ENCODE results near the gene PKN1. TPM values are rescaled to one million over a fixed set of nuclear protein-coding genes. Genes with fewer than 3 reads are reported as not detected.
A peak's percentile ranks its signal among the peaks of the same experiment; 100 is the strongest.
"Not testable (repeated sequence)": the region's sequence is repeated elsewhere in the genome, so short reads cannot be mapped to it uniquely, and the experiment has no call there.

Gene PKN1
- total RNA-seq, 1 donor = 167 TPM

DNA sequence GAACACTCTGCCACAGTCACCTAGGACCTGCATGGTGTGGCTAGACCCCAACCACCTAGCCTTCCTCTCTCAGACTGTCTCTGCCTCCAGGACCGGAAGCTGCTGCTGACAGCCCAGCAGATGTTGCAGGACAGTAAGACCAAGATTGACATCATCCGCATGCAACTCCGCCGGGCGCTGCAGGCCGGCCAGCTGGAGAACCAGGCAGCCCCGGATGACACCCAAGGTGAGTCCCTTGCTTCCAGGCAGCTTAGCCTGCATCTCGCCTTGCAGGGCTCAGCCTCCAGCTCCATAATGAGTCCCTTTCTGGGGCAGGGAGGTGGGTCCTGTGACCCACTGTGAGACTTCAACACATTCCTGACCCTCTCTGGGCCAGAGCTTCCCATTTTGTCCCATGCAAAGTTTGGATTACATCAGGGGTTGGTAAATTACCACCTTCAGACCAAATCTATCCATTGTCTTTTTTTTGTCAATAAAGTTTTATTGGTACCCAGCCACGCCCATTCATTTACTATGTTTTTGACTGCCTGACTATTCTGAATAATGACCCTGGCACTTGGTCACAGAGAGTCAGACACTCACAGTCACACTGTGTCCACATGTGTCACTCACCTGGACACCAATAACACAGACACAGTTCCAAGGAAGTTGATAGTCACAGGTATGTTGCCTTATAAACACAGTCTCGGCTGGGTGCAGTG, 13.4 kb downstream of the PKN1 start:
- Histone ChIP-seq H3K4me1 (ENCODE audit: insufficient read depth, low read length) (no peaks in the 10 kb centered on the region), H2AFZ (ENCODE audit: low read length) (no peak overlapping the region), H3K79me2 (ENCODE audit: insufficient read depth, low read length) (peaks cover 2% of the 10 kb centered on the region), H3K27me3 (ENCODE audit: insufficient read depth, low read length) (no peaks in the 10 kb centered on the region), H3K27ac (ENCODE audit: low read depth, low read length) (no peak overlapping the region), H3K9me3 (ENCODE audit: low read depth, low read length) (no peaks in the 10 kb centered on the region), H3K4me3 (ENCODE audit: insufficient read depth, low read length) (no peak overlapping the region), H3K4me2 (ENCODE audit: insufficient read depth, low read length) (no peak overlapping the region), H3K36me3 (ENCODE audit: insufficient read depth, low read length) (peaks cover 49% of the 10 kb centered on the region), H4K20me1 (ENCODE audit: insufficient read depth, low read length) (peaks cover 11% of the 10 kb centered on the region)
- TF ChIP-seq, protein P1, sequence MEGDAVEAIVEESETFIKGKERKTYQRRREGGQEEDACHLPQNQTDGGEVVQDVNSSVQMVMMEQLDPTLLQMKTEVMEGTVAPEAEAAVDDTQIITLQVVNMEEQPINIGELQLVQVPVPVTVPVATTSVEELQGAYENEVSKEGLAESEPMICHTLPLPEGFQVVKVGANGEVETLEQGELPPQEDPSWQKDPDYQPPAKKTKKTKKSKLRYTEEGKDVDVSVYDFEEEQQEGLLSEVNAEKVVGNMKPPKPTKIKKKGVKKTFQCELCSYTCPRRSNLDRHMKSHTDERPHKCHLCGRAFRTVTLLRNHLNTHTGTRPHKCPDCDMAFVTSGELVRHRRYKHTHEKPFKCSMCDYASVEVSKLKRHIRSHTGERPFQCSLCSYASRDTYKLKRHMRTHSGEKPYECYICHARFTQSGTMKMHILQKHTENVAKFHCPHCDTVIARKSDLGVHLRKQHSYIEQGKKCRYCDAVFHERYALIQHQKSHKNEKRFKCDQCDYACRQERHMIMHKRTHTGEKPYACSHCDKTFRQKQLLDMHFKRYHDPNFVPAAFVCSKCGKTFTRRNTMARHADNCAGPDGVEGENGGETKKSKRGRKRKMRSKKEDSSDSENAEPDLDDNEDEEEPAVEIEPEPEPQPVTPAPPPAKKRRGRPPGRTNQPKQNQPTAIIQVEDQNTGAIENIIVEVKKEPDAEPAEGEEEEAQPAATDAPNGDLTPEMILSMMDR (IDR thresholded peaks at IDR 0.05; ENCODE audit: extremely low read depth, low read depth, low read length) = no peak
- DNase-seq (ENCODE audit: insufficient read length, low spot score, missing footprints) = no peak

DNA sequence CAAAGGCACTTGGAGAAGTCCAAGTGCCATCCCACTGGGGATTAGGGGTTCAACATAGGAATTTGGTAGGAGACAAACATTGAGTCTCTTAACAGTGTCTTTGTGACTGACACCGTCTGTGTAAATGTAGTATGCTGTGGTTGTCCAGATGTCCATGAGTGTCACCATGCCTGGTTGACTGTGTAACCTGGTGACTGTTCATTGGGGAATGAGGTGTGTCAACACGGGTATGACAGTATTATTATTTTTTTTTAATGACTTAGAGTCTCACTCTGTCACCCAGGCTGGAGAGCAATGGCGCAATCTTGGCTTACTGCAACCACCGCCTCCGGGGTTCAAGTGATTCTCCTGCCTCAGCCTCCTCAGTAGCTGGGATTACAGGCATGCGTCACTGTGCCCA, 16.2 kb downstream of the PKN1 start:
- H3K4me3 ChIP-seq (ENCODE audit: insufficient read depth, low read length) = no peak overlapping the region
- TF ChIP-seq, protein P1 (IDR thresholded peaks at IDR 0.05; ENCODE audit: extremely low read depth, low read depth, low read length) = no peak
- peaks cover 29% of the 10 kb centered on the region for H3K36me3 ChIP-seq (ENCODE audit: insufficient read depth, low read length)
- H2AFZ ChIP-seq (ENCODE audit: low read length) = no peak overlapping the region
- no peak overlapping the region for H3K27ac ChIP-seq (ENCODE audit: low read depth, low read length)
- peaks cover 4% of the 10 kb centered on the region for H4K20me1 ChIP-seq (ENCODE audit: insufficient read depth, low read length)
- H3K9me3 ChIP-seq (ENCODE audit: low read depth, low read length) = no peaks in the 10 kb centered on the region
- H3K4me2 ChIP-seq (ENCODE audit: insufficient read depth, low read length) = no peak overlapping the region
- no peaks in the 10 kb centered on the region for H3K4me1 ChIP-seq (ENCODE audit: insufficient read depth, low read length)
- DNase-seq (ENCODE audit: insufficient read length, low spot score, missing footprints) = no peak
- no peaks in the 10 kb centered on the region for H3K27me3 ChIP-seq (ENCODE audit: insufficient read depth, low read length)
- H3K79me2 ChIP-seq (ENCODE audit: insufficient read depth, low read length) = no peaks in the 10 kb centered on the region

DNA sequence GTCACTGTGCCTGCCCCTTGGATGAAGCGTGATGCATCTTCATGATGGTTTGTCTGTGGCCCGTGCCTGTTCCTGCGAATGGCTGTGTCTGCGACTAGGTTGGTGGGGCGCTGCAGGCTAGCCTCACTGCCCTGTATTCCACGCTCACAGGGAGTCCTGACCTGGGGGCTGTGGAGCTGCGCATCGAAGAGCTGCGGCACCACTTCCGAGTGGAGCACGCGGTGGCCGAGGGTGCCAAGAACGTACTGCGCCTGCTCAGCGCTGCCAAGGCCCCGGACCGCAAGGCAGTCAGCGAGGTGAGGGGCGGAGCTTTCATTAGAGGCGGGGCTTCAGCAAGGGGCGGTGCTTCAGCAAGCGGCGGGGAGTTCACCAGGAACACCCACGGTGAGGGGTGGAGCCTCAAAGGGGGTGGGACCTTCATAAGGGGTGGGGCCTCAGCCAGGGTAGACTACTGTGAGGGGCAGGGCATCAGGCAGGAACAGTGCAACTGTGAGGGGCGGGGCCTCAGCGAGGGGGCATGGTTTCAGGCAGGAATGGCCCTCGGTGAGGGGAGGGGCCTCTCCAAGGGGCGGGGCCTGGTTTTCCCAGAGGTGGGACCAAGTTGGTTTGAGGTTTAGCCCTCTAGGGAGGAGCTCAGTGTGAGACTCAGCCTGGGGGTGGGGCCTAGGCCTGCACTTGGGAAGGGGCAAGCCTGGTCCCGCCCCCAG, 17.2 kb downstream of the PKN1 start:
- Histone ChIP-seq H3K27ac (ENCODE audit: low read depth, low read length) (no peak overlapping the region), H4K20me1 (ENCODE audit: insufficient read depth, low read length) (peaks cover 4% of the 10 kb centered on the region), H3K4me1 (ENCODE audit: insufficient read depth, low read length) (no peaks in the 10 kb centered on the region), H3K4me3 (ENCODE audit: insufficient read depth, low read length) (no peak overlapping the region), H3K4me2 (ENCODE audit: insufficient read depth, low read length) (no peak overlapping the region), H3K36me3 (ENCODE audit: insufficient read depth, low read length) (peaks cover 27% of the 10 kb centered on the region), H3K79me2 (ENCODE audit: insufficient read depth, low read length) (no peaks in the 10 kb centered on the region), H3K9me3 (ENCODE audit: low read depth, low read length) (no peaks in the 10 kb centered on the region), H3K27me3 (ENCODE audit: insufficient read depth, low read length) (no peaks in the 10 kb centered on the region), H2AFZ (ENCODE audit: low read length) (no peak overlapping the region)
- TF ChIP-seq, protein P1 (IDR thresholded peaks at IDR 0.05; ENCODE audit: extremely low read depth, low read depth, low read length) = no peak
- peak; percentile 77 for DNase-seq (ENCODE audit: insufficient read length, low spot score, missing footprints)

DNA sequence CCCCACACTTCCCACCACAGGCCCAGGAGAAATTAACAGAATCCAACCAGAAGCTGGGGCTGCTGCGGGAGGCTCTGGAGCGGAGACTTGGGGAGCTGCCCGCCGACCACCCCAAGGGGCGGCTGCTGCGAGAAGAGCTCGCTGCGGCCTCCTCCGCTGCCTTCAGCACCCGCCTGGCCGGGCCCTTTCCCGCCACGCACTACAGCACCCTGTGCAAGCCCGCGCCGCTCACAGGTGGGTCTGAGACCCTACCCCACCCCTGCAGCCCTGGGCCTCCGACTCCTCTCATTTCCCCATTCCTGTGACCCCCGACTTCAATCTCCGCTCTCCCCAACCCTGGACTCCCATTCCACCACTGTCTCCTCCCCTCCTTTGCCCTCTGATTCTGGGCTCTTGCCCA, 17.8 kb downstream of the PKN1 start:
- Histone ChIP-seq H3K36me3 (ENCODE audit: insufficient read depth, low read length) (peaks cover 27% of the 10 kb centered on the region), H2AFZ (ENCODE audit: low read length) (no peak overlapping the region)

DNA sequence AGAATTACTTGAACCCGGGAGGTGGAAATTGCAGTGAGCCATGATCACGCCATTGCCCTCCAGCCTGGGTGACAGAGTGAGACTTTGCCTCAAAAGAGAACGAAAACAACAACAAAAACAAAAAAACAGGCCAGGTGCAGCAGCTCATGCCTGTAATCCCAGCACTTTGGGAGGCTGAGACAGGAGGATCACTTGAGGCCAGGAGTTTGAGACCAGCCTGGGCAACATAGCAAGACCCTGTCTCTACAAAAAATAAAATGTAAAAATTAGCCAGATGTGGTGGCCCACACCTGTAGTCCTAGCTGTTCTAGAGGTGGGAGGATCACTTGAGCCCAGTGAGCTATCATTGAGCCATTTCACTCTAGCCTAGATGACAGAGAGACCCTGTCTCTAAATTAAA, 19.2 kb downstream of the PKN1 start:
- not testable (repeated sequence) for H4K20me1 ChIP-seq (ENCODE audit: insufficient read depth, low read length); H3K27me3 ChIP-seq (ENCODE audit: insufficient read depth, low read length); H3K27ac ChIP-seq (ENCODE audit: low read depth, low read length); H3K9me3 ChIP-seq (ENCODE audit: low read depth, low read length); DNase-seq (ENCODE audit: insufficient read length, low spot score, missing footprints); H3K79me2 ChIP-seq (ENCODE audit: insufficient read depth, low read length); H2AFZ ChIP-seq (ENCODE audit: low read length); H3K4me1 ChIP-seq (ENCODE audit: insufficient read depth, low read length); H3K4me3 ChIP-seq (ENCODE audit: insufficient read depth, low read length); H3K4me2 ChIP-seq (ENCODE audit: insufficient read depth, low read length)
- peaks cover 16% of the 10 kb centered on the region for H3K36me3 ChIP-seq (ENCODE audit: insufficient read depth, low read length)

More for the DNA sequence above, 17.8 kb downstream of the PKN1 start:
- H3K4me3 ChIP-seq (ENCODE audit: insufficient read depth, low read length) = no peak overlapping the region
- no peak overlapping the region for H3K4me2 ChIP-seq (ENCODE audit: insufficient read depth, low read length)
- H3K9me3 ChIP-seq (ENCODE audit: low read depth, low read length) = no peaks in the 10 kb centered on the region
- H3K27me3 ChIP-seq (ENCODE audit: insufficient read depth, low read length) = no peaks in the 10 kb centered on the region
- H3K4me1 ChIP-seq (ENCODE audit: insufficient read depth, low read length) = no peaks in the 10 kb centered on the region
- H4K20me1 ChIP-seq (ENCODE audit: insufficient read depth, low read length) = peaks cover 4% of the 10 kb centered on the region
- TF ChIP-seq, protein P1 (IDR thresholded peaks at IDR 0.05; ENCODE audit: extremely low read depth, low read depth, low read length) = no peak
- DNase-seq (ENCODE audit: insufficient read length, low spot score, missing footprints) = no peak
- no peak overlapping the region for H3K27ac ChIP-seq (ENCODE audit: low read depth, low read length)
- H3K79me2 ChIP-seq (ENCODE audit: insufficient read depth, low read length) = no peaks in the 10 kb centered on the region

All from osteoblast (primary cell).